A673 (cell line): ENCODE measurements around the gene INPP4B.

Experiments
- EZH2 ChIP-seq: fragments of 200-600 bp; sonication (generic); IDR thresholded peaks from 2 replicates; pipeline ENCODE4 v1.6.1; 2017; ENCODE audit warnings: borderline replicate concordance, low read depth, mild to moderate bottlenecking, mixed read lengths, antibody characterized with exemption, low read length; ENCODE audit not compliant: poor library complexity, severe bottlenecking
- TF ChIP-seq, protein P1 (sequence below): fragments of 300-800, 200-600 bp; sonication (generic); conservative IDR thresholded peaks from 2 replicates; pipeline ENCODE4 v1.5.1; 2017; ENCODE audit warnings: low read depth, mild to moderate bottlenecking, antibody characterized with exemption, low read length, moderate library complexity, mixed read lengths

DNA sequence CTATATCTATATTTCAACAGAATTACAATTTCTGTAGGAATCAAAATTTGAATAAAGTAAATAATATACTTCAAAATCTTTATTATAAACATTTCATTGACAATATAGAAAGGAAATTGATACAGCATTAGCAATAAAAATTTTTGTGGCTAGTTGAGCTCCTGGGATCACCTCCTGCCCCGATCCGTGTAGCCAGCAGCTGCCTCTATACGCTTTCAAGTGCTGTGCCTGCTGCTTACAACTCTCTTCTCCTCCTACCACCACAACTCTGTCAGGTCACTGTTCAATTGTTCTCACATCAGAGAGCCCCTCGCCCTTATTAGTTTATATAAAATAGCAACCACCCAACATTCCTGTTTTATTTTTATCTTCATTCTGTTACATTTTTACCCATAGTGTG lies 27.6 kb downstream of the INPP4B start:
- TF ChIP-seq, protein P1, sequence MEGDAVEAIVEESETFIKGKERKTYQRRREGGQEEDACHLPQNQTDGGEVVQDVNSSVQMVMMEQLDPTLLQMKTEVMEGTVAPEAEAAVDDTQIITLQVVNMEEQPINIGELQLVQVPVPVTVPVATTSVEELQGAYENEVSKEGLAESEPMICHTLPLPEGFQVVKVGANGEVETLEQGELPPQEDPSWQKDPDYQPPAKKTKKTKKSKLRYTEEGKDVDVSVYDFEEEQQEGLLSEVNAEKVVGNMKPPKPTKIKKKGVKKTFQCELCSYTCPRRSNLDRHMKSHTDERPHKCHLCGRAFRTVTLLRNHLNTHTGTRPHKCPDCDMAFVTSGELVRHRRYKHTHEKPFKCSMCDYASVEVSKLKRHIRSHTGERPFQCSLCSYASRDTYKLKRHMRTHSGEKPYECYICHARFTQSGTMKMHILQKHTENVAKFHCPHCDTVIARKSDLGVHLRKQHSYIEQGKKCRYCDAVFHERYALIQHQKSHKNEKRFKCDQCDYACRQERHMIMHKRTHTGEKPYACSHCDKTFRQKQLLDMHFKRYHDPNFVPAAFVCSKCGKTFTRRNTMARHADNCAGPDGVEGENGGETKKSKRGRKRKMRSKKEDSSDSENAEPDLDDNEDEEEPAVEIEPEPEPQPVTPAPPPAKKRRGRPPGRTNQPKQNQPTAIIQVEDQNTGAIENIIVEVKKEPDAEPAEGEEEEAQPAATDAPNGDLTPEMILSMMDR: no peak
- no peak for TF ChIP-seq EZH2
